HUES64 (cell line): Measurements from ENCODE around the gene FAM174C.
"Not testable (repeated sequence)": the region's sequence is repeated elsewhere in the genome, so short reads cannot be mapped to it uniquely, and the experiment has no call there.

Experiments
- H3K27ac ChIP-seq: 2 replicates; pipeline ENCODE4 v1.7.0; 2013; ENCODE audit warnings: low read depth, low read length, inconsistent platforms
- H3K27me3 ChIP-seq: 2 replicates; pipeline ENCODE4 v1.6.1; 2013; ENCODE audit warnings: mild to moderate bottlenecking, low read length; ENCODE audit not compliant: insufficient read depth
- H3K36me3 ChIP-seq: 2 replicates; pipeline ENCODE4 v1.6.1; 2013; ENCODE audit warnings: mild to moderate bottlenecking, low read length; ENCODE audit not compliant: insufficient read depth
- H3K4me1 ChIP-seq: 2 replicates; pipeline ENCODE4 v1.6.1; 2013; ENCODE audit warnings: mild to moderate bottlenecking, low read length, moderate library complexity; ENCODE audit not compliant: insufficient read depth
- H3K4me3 ChIP-seq: 2 replicates; pipeline ENCODE4 v1.5.1; 2013; ENCODE audit warnings: mild to moderate bottlenecking, low read length, moderate library complexity
- H3K9ac ChIP-seq: 2 replicates; pipeline ENCODE4 v1.6.1; 2013; ENCODE audit warnings: mild to moderate bottlenecking, low read depth, low read length
- H3K9me3 ChIP-seq: 2 replicates; pipeline ENCODE4 v1.6.1; 2013; ENCODE audit warnings: low read depth, low read length; ENCODE audit not compliant: insufficient read depth
- WGBS: fragments of 150-250, 120-280 bp; methylation state at CpG from one replicate; pipeline ENCODE4 v1.1.7; 2013; ENCODE audit warnings: missing lambda C conversion rate; 5-methylcytosine and 5-hydroxymethylcytosine counted together

FAM174C gene

DNA sequence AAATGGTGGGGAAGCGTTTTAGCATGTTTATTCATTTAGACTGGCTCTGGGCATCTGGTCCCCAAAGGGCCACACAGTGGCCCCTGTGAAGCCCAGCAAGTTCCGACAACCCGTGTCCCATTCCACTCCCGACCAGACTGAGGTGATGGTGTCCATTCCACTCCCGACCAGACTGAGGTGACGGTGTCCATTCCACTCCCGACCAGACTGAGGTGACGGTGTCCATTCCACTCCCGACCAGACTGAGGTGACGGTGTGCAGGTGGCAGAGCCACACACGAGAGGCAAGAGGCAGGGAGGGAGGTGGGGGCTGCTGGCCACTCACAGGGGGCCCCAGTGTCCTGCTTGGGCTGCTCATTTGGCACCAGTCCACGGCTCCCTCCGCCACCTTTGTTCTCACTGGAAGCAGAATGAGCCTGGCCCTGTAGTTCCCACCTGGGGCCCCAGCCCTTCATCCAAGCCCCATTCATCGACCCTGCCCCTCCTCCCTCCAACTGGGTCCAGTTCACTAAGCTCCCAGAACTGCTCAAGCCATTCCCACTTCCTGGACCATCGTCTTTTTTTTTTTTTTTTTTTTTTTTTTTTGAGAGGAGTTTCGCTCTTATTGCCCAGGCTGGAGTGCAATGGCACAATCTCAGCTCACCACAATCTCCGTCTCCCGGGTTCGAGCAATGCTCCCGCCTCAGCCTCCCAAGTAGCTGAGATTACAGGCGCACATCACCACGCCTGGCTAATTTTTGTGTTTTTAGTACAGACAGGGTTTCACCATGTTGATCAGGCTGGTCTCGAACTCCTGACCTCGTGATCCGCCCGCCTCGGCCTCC is 28.9 kb upstream of the FAM174C start:
- H3K27ac ChIP-seq, result not testable (repeated sequence)

DNA sequence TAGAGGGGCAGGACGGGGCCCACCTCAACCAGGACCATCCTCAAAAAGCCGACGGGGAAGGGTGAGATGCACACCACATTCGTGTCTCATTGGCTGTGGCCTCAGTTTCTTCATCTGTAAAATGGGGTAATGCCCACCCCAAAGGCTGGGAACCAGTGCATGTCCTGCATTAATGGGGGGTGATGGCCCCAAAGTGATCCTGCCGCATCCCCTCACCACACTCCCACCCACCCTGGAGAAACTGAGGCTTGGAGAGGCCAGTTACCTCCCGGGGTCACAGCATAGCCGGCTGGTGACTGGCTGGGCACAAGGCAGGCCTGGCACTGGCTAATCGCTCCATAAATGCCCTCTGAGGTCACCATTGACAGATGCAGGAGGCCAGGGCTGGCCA is 27.6 kb upstream of the FAM174C start:
- H3K9ac ChIP-seq, result no peak overlapping the region
- peak overlapping the region; percentile 91 for H3K4me3 ChIP-seq
- H3K4me1 ChIP-seq, result no peaks in the 10 kb centered on the region; the same call in 1 of the 2 replicates
- peak overlapping the region; percentile 100 for H3K27ac ChIP-seq
- no peaks in the 10 kb centered on the region for H3K9me3 ChIP-seq
- WGBS, result 90% methylated on average over 8 of the region's 8 CpGs
- no peaks in the 10 kb centered on the region for H3K27me3 ChIP-seq
- peaks cover 15% of the 10 kb centered on the region for H3K36me3 ChIP-seq

More for the DNA sequence above, 28.9 kb upstream of the FAM174C start:
- not testable (repeated sequence) for H3K4me3 ChIP-seq, H3K36me3 ChIP-seq, H3K9me3 ChIP-seq, H3K4me1 ChIP-seq, H3K27me3 ChIP-seq, H3K9ac ChIP-seq
- 91% methylated on average over 26 of the region's 27 CpGs for WGBS

DNA sequence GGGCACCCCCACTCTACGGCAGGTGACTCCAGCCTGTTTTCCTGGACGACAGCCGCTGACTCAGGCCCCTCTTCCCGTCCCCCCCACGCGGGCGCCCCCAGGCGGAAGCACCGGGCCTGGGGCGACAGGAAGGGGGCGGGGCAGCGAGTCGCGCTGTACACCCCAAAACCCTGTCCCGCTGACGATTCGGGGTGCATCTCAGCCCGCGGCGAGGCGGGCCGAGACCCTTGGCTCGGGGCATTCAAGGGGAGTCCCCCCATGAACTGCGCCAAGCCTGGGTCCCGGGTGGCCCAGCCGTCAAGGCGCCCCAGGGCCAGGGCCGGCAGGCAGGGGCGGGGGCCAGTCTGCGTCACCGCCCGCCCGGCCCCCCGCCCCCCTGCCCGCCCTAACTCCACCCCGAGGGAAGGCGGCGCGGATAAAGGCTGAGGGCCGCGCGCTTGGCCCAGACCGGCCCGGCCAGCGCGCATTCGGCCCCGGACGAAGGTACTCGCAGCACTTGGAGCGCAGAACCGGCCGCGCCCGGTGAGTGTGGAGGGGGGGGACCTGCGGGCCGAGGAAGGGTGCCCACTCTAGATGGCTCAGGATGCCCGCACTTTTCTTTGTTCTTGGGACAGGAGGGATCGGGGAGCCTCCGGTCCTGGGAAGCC is 27.1 kb upstream of the FAM174C start, which contains the start of gene MIDN:
Gene MIDN, plus strand, starts transcription at position 445 of the 647 bp plus-strand sequence. CDS start 1,714 bp downstream, outside the sequence.
- Histone ChIP-seq H3K4me3 (peak within 1 kb of the TSS; percentile 91), H3K36me3 (peaks cover 17% of the 10 kb centered on the region), H3K4me1 (no peaks in the 10 kb centered on the region; the same call in 1 of the 2 replicates), H3K27ac (peak within 1 kb of the TSS; percentile 100), H3K9me3 (no peaks in the 10 kb centered on the region), H3K9ac (peak within 1 kb of the TSS; percentile 98), H3K27me3 (no peaks in the 10 kb centered on the region)
- 3% methylated on average over 55 of the region's 60 CpGs for WGBS

DNA sequence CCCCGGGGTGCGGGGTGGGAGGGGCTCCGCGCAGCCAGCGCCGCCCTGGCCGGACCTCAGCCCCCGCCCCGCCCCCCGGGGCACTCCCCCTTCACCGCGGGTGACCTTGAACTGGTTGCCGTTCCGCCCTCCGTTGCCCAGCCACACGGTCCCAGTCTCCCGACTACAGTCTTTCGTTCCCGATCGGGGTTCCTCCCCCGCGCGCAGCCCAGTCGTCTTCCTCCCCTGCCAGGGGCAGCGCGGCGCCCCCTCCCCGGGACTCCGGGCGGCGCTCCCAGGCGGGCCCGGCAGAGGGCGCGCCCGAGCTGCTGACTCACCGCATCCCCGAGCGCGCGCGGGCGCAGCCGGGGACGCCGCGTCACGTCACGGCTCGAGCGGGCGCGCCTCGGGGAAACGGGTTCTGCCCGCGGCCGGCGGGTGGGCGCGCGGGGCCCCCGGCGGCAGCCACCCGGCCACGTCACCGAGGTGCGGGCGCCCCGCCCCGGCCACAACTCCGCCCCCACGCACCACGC is 26.5 kb upstream of the FAM174C start:
- Histone ChIP-seq H3K9me3 (no peaks in the 10 kb centered on the region), H3K27me3 (no peaks in the 10 kb centered on the region), H3K36me3 (peaks cover 22% of the 10 kb centered on the region), H3K27ac (peak overlapping the region; percentile 100), H3K4me3 (peak overlapping the region; percentile 91), H3K4me1 (no peaks in the 10 kb centered on the region; the same call in 1 of the 2 replicates), H3K9ac (peak overlapping the region; percentile 98)
- under 1% methylated on average over 74 of the region's 74 CpGs for WGBS

DNA sequence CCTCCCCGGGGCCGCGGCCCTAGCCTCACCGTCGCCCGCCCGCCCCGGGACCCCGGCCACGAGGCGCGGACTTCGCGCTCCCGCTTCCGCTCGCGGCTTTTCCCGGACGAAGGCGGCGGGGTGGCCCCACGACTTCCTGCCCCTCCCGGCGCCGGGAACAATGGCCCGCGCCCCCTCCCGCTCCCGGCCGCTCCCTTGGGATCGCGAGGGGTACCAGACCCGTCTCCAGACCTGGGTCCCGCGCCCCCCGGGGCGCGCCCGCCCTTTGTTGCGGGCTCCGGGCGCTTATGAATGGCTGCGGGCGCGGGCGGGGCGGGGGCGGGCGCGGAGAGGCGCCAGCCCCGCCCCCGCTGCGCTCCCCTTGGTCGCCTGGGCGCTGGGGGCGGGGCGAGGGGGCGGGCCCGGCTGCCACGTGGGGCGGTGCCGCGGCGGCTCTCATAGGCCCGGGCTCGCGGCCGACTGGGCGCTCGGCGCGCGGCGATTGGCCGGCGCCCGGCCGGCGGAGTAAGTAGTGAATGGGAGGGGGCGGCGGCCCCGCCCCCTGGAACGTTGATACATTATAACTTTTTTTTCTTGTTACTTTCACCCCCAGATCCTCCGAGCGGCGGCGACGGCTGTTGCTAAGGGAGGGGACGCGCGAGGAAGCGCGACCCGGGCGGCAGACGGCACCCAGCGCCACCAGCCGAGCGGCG is 25.9 kb upstream of the FAM174C start:
- Histone ChIP-seq H3K27ac (peak overlapping the region; percentile 100), H3K4me1 (no peaks in the 10 kb centered on the region; the same call in 1 of the 2 replicates), H3K36me3 (peaks cover 28% of the 10 kb centered on the region), H3K4me3 (peak overlapping the region; percentile 91), H3K9ac (peak overlapping the region; percentile 98), H3K27me3 (no peaks in the 10 kb centered on the region), H3K9me3 (no peaks in the 10 kb centered on the region)
- WGBS, result under 1% methylated on average over 99 of the region's 102 CpGs

DNA sequence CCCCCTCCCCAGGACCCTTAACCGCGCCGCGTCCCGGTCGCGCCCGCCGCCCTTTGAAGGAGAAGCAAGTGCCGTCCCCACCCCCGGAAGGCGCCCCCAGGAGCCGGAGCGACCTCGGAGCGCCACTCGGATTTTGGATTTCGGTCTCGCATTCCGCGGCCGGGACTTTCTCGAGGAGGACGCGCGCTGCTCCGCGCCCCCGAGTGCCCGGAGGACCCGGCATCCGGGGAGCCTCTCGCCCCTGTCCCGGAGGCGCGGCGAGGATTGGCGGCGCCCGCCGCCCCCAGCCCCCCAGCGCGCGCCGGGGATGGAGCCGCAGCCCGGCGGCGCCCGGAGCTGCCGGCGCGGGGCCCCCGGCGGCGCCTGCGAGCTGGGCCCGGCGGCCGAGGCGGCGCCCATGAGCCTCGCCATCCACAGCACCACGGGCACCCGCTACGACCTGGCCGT is 25.3 kb upstream of the FAM174C start:
- H3K9ac ChIP-seq, result peak overlapping the region; percentile 96
- WGBS, result under 1% methylated on average over 67 of the region's 67 CpGs
- peaks cover 34% of the 10 kb centered on the region for H3K36me3 ChIP-seq
- H3K9me3 ChIP-seq, result no peaks in the 10 kb centered on the region
- peak overlapping the region; percentile 93 for H3K27ac ChIP-seq
- H3K4me1 ChIP-seq, result no peaks in the 10 kb centered on the region
- no peaks in the 10 kb centered on the region for H3K27me3 ChIP-seq
- peak overlapping the region; percentile 90 for H3K4me3 ChIP-seq

DNA sequence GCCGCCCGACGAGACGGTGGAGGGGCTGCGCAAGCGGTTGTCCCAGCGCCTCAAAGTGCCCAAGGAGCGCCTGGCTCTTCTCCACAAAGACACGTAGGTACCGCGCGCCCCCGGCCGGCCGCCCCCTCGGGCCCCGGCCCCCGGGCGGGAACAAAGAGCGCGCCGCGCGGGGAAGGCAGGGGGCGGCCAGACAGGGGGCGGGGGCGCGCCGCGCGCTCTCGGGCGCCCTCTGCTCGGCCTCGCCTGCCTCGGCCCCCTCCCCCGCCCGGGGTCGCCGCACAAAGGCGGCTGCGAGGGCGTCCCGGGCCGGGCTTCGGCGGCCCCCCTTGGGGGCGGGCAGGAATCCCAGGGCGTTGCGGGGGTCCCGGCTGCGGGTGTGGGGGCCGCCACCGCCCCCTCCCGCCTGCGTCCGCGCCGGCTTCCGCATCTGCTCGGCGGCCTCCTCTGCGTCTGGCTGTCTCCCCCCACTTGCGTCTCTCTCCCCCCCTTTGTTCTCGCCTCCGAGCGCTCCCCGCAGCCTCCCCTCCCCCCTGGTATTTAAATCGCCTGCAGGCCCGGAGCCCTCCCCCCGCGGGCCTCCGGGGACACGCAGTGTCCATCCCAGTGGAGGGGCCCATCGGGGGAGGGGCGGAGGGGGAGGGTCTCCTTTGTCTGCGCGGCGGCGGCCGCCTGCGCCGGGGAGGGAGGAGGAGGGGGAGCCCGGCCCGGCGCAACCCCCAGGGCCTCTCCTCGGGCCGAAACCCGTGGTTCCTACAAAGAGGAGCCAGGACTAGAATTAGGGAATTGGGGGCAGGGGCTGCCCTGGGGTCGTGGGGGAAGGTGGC is 24.7 kb upstream of the FAM174C start:
- under 1% methylated on average over 85 of the region's 90 CpGs for WGBS
- H3K36me3 ChIP-seq, result peaks cover 41% of the 10 kb centered on the region
- no peaks in the 10 kb centered on the region for H3K27me3 ChIP-seq
- no peaks in the 10 kb centered on the region for H3K4me1 ChIP-seq
- H3K4me3 ChIP-seq, result peak overlapping the region; percentile 90
- H3K9me3 ChIP-seq, result no peaks in the 10 kb centered on the region
- peak overlapping the region; percentile 93 for H3K27ac ChIP-seq
- H3K9ac ChIP-seq, result peak overlapping the region; percentile 96

DNA sequence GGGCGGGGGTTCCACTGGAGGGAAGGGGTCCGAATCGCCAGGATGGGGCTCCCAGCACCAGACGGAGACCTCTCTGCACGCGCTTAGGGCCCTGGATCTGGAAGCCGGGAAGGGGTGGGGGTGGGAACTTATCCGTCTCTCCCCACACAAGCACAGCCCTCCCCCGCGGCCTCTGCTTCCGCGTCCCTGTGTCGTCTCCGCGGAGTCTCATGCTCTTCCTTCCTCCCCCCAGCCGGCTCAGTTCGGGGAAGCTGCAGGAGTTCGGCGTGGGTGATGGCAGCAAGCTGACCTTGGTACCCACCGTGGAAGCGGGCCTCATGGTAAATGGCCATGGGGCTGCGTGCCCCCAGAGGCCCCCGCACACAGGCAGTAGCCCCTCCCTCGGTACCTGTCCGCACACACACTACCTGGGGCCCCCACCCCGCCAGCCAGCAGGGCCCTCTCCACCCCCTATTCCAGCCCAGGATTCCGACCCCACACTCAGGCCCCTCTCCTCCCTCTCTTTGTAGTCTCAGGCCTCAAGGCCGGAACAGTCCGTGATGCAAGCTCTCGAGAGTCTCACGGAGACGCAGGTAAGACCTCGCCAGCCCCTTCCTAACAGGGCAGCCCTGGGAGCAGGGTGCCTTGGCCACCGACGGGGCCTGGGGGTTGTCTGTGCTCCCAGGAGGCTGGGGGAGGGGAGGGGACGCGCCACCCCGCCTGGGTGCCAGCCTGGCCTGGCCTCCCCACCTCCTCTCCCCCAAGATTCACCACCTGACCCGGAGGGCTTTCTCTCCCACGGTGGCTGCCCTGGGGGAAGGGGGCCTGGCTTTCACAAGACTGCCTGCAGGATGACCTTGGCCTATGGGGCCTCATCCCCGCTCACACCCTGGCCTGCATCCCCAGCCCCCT is 23.8 kb upstream of the FAM174C start:
- no peaks in the 10 kb centered on the region for H3K4me1 ChIP-seq
- H3K9ac ChIP-seq, result peak overlapping the region; percentile 96
- no peaks in the 10 kb centered on the region for H3K9me3 ChIP-seq
- H3K4me3 ChIP-seq, result peak overlapping the region; percentile 90
- H3K36me3 ChIP-seq, result peaks cover 48% of the 10 kb centered on the region
- H3K27ac ChIP-seq, result peak overlapping the region; percentile 93
- WGBS, result 4% methylated on average over 35 of the region's 41 CpGs
- H3K27me3 ChIP-seq, result no peaks in the 10 kb centered on the region

DNA sequence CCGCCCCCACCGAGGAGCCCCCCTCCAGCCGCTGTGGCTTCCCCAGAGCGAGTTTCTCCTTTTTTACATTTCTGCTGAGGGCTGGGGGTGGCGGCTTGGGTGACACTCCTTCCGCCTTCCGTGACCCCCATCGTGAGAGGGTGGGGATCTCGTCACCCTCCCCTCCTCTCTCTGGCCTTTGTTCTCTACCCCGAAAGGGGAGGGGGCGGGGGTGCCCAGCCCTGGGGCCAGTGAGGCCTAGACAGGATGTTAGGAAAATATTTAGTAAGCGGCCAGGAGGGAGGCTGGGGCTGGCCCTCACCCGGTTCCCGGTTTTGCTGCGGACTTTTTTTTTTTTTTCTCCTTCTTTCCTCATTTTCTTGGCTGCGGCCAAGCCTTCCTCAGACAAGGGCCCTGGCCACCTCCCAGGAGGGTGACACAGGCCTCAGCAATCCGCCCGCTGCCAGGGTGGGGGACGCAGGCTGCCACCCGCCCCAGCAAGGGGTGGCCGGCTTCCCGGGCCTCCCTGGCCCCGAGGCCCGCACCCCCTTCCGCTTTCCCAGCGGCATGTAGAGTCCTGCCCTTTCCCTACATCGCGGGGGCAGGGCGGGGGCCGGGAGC is 23.0 kb upstream of the FAM174C start:
- Histone ChIP-seq H3K9ac (peak overlapping the region; percentile 96), H3K27ac (peak overlapping the region; percentile 93), H3K4me1 (no peaks in the 10 kb centered on the region), H3K9me3 (no peaks in the 10 kb centered on the region), H3K4me3 (peak overlapping the region; percentile 90), H3K27me3 (no peaks in the 10 kb centered on the region), H3K36me3 (peaks cover 56% of the 10 kb centered on the region)
- WGBS, result 32% methylated on average over 22 of the region's 30 CpGs
